HepG2 (cell line): ENCODE results near the gene ARL4D. TPM values are rescaled to one million over a fixed set of nuclear protein-coding genes. Genes with fewer than 3 reads are reported as not detected.

Experiments used
- ATF4 ChIP-seq, 2 experiments: fragments of 450-650 bp in 1 of 2; sonication (generic) in 1 of 2; formaldehyde crosslinking; IDR thresholded peaks; 2 replicates each; pipeline versions ENCODE4 v1.5.0 to v1.8.0; 2020 to 2022; ENCODE audit warnings: mild to moderate bottlenecking in 1 of 2, missing genetic modification reagents in 1 of 2
- FOXO4 ChIP-seq: sonication (generic); formaldehyde crosslinking; conservative IDR thresholded peaks from 2 replicates; pipeline ENCODE4 v1.8.1; 2023; ENCODE audit warnings: missing genetic modification reagents
- HMGXB4 ChIP-seq, 2 experiments: sonication (generic) in 1 of 2; formaldehyde crosslinking in 1 of 2; IDR thresholded peaks; 2 replicates each; pipeline versions ENCODE4 v1.4.0 to v1.6.1; 2018 to 2020; ENCODE audit warnings: missing genetic modification reagents in 2 of 2, borderline replicate concordance in 1 of 2, low read depth in 1 of 2, mild to moderate bottlenecking in 1 of 2, missing biosample characterization in 1 of 2
- HOXA5 ChIP-seq: sonication (generic); formaldehyde crosslinking; IDR thresholded peaks from 2 replicates; pipeline ENCODE4 v1.4.0; 2020; ENCODE audit warnings: missing genetic modification reagents
- JDP2 ChIP-seq: sonication (generic); formaldehyde crosslinking; IDR thresholded peaks from 2 replicates; pipeline ENCODE4 v1.8.1; 2022; ENCODE audit warnings: missing genetic modification reagents, borderline replicate concordance
- MIER3 ChIP-seq: IDR thresholded peaks from 2 replicates; pipeline ENCODE4 v1.6.1; 2016; ENCODE audit warnings: missing compliant biosample characterization, borderline replicate concordance
- POGZ ChIP-seq: sonication (generic); formaldehyde crosslinking; IDR thresholded peaks from 2 replicates; pipeline ENCODE4 v1.4.0; 2020; ENCODE audit warnings: mild to moderate bottlenecking, missing genetic modification reagents
- RFX5 ChIP-seq: IDR thresholded peaks from 2 replicates; pipeline ENCODE4 v1.6.1; 2011; ENCODE audit warnings: low read depth, low read length, improper control_type of control experiment
- RXRA ChIP-seq: sonication (generic); formaldehyde crosslinking; IDR thresholded peaks from 2 replicates; pipeline ENCODE4 v1.5.1; 2020; ENCODE audit warnings: missing genetic modification reagents
- SCMH1 ChIP-seq: sonication (generic); formaldehyde crosslinking; IDR thresholded peaks from 2 replicates; pipeline ENCODE4 v1.9.0; 2021; ENCODE audit warnings: missing genetic modification reagents, mild to moderate bottlenecking, borderline replicate concordance
- SIX4 ChIP-seq: sonication (generic); formaldehyde crosslinking; IDR thresholded peaks from 2 replicates; pipeline ENCODE4 v1.4.0; 2020; ENCODE audit warnings: missing genetic modification reagents
- SPEN ChIP-seq: sonication (generic); formaldehyde crosslinking; IDR thresholded peaks from 2 replicates; pipeline ENCODE4 v1.5.1; 2020; ENCODE audit warnings: low read depth, mild to moderate bottlenecking, missing genetic modification reagents
- TFAP4 ChIP-seq: sonication (generic); IDR thresholded peaks from 2 replicates; pipeline ENCODE4 v1.6.1; 2016; ENCODE audit warnings: low read depth, borderline replicate concordance
- ZBTB21 ChIP-seq: sonication (generic); formaldehyde crosslinking; IDR thresholded peaks from 2 replicates; pipeline ENCODE4 v1.4.0; 2020; ENCODE audit warnings: missing genetic modification reagents
- ZFY ChIP-seq: sonication (generic); formaldehyde crosslinking; IDR thresholded peaks from 2 replicates; pipeline ENCODE4 v1.4.0; 2020; ENCODE audit warnings: missing genetic modification reagents
- ZNF33B ChIP-seq: sonication (generic); formaldehyde crosslinking; IDR thresholded peaks from 2 replicates; pipeline ENCODE4 v1.5.1; 2020; ENCODE audit warnings: mild to moderate bottlenecking, missing genetic modification reagents
- ZNF552 ChIP-seq: sonication (generic); formaldehyde crosslinking; IDR thresholded peaks from 2 replicates; pipeline ENCODE4 v1.9.0; 2022; ENCODE audit warnings: missing genetic modification reagents, mild to moderate bottlenecking, borderline replicate concordance
- ZNF562 ChIP-seq: sonication (generic); formaldehyde crosslinking; IDR thresholded peaks from 2 replicates; pipeline ENCODE4 v1.8.0; 2022; ENCODE audit warnings: missing genetic modification reagents, borderline replicate concordance
- ZNF878 ChIP-seq: sonication (generic); formaldehyde crosslinking; IDR thresholded peaks from 2 replicates; pipeline ENCODE4 v1.8.1; 2023; ENCODE audit warnings: mild to moderate bottlenecking, missing genetic modification reagents, moderate library complexity
- polyA plus RNA-seq, 8 experiments: library from polyadenylated mRNA; depleted of rRNA in 3 of 8; stranded (reverse) in 7 of 8; unstranded in 1 of 8; fragments of >200 nt; fragmentation: Illumina TruSeq in 4 of 8; extraction: Trizol in 4 of 8; gene quantifications; 2 replicates each; pipeline versions ENCODE4 v1.2.1 to v1.2.3, GENCODE V29; 2011 to 2016; ENCODE audit warnings: low read depth in 4 of 8, missing spikeins in 1 of 8, mixed read lengths in 1 of 8; ENCODE audit not compliant: insufficient read depth in 1 of 8
- total RNA-seq, 5 experiments: library from RNA; depleted of rRNA; stranded (reverse); fragments of >200 nt; fragmentation: Illumina TruSeq; extraction: Trizol; gene quantifications; 2 replicates each; pipeline ENCODE4 v1.2.3, GENCODE V29; 2016; ENCODE audit warnings: low read depth in 1 of 5

ARL4D gene
- total and polyA plus RNA-seq, 2 of the 13 experiments (the other 11 are each of a cell fraction or from before 2014, with no cell fraction given) = 9.0 to 25.9 TPM

- peak; percentile 76; the same call in 1 of the 2 replicates for TF ChIP-seq ZBTB21
- peak; percentile 85 for TF ChIP-seq RXRA
- peak in 1 of 2 experiments; percentile 85; a peak in 2 of 4 replicates for TF ChIP-seq ATF4 (CRISPR knock-in tag; IDR thresholded peaks at IDR 0.05)
- TF ChIP-seq FOXO4 = 0 out of 2 replicates have a peak, but pooled peaks have one; percentile 91
- 0 out of 2 replicates have a peak, but pooled peaks have one; percentile 34 for TF ChIP-seq TFAP4
- peak; percentile 52; the same call in 1 of the 2 replicates for TF ChIP-seq POGZ (CRISPR knock-in tag)
- TF ChIP-seq ZNF552 (CRISPR knock-in tag) = 0 out of 2 replicates have a peak, but pooled peaks have one; percentile 42
- 0 out of 2 replicates have a peak, but pooled peaks have one; percentile 44 for TF ChIP-seq ZNF33B
- peak; percentile 79 for TF ChIP-seq RFX5
- peak; percentile 24; the same call in 1 of the 2 replicates for TF ChIP-seq JDP2
- 0 out of 2 replicates have a peak, but pooled peaks have one; percentile 26 for TF ChIP-seq SIX4 (CRISPR knock-in tag)
- peak; percentile 69 for TF ChIP-seq ZFY (CRISPR knock-in tag)
- peak; percentile 85; the same call in 1 of the 2 replicates for TF ChIP-seq SPEN
- peak; percentile 9 for TF ChIP-seq ZNF878 (CRISPR knock-in tag)
- no peak for TF ChIP-seq ZNF562 (CRISPR knock-in tag)
- TF ChIP-seq HOXA5 (CRISPR knock-in tag) = peak; percentile 76; the same call in 1 of the 2 replicates
- no peak for TF ChIP-seq SCMH1 (CRISPR knock-in tag)
- TF ChIP-seq MIER3 (CRISPR knock-in tag) = peak; percentile 88
- TF ChIP-seq HMGXB4 (CRISPR knock-in tag; IDR thresholded peaks at IDR 0.05; ENCODE audit: borderline replicate concordance in 1 of 2, low read depth in 1 of 2) = peak; percentile 59 to 72; a peak in 2 of 4 replicates
Measured at GRCh38 chr17:43398724-43399595, at the start of gene ARL4D (continued).
